ENCODE data around the gene TCIRG1.

DNA sequence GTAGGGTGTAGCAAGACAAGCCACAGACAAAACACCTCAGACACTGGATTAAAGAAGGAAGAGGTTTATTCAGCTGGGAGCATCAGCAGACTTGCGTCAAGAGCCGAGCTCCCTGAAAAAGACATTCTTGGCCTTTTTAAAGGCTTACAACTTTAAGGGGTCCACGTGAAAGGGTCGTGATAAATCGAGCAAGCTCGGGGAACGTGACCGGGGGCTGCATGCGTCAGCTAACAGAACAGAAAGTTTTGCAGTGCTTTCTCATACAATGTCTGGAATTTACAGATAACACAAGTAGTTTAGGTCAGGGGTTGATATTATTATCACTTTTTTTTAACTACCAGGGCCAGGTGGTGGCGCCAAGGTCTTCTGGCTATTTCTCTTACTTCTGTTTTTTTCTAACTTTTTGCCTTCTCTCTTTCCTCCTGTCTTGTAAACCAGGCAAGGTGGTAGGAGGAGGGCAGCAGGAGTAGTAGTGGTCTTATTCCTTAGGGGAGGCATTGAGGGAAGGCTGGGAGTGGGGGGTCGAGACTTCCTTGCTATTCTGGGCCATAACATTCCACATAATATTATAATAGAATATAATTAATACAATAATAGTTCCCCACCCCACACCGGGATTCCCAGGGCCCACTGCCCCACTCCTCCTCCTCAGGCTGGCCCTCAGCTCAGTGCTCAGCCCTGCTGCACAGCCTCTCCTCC is 29.3 kb upstream of the TCIRG1 start:
- TF ChIP-seq, protein P1, sequence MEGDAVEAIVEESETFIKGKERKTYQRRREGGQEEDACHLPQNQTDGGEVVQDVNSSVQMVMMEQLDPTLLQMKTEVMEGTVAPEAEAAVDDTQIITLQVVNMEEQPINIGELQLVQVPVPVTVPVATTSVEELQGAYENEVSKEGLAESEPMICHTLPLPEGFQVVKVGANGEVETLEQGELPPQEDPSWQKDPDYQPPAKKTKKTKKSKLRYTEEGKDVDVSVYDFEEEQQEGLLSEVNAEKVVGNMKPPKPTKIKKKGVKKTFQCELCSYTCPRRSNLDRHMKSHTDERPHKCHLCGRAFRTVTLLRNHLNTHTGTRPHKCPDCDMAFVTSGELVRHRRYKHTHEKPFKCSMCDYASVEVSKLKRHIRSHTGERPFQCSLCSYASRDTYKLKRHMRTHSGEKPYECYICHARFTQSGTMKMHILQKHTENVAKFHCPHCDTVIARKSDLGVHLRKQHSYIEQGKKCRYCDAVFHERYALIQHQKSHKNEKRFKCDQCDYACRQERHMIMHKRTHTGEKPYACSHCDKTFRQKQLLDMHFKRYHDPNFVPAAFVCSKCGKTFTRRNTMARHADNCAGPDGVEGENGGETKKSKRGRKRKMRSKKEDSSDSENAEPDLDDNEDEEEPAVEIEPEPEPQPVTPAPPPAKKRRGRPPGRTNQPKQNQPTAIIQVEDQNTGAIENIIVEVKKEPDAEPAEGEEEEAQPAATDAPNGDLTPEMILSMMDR (conservative IDR thresholded peaks at IDR 0.05; ENCODE audit: low read length) = peak; percentile 76
- no peak for TF ChIP-seq EZH2phosphoT487 (IDR thresholded peaks at IDR 0.05; ENCODE audit: borderline replicate concordance, low read depth, low read length)

Data from OCI-LY7 (cell line).